ENCODE data around the gene ANKDD1B.

GRCh38 chr5:75664979-75665378 is 53.7 kb downstream of the ANKDD1B start:
- no peak for TF ChIP-seq CTCF (conservative IDR thresholded peaks at IDR 0.05)
- TF ChIP-seq ZFX (IDR thresholded peaks at IDR 0.05) = no peak

Measured in C4-2B (cell line).